ENCODE measurements around the gene TSTD2.
"Not testable (repeated sequence)": the region's sequence is repeated elsewhere in the genome, so short reads cannot be mapped to it uniquely, and the experiment has no call there.

Gene TSTD2

GRCh38 chr9:97629156-97629555 lies 4.0 kb downstream of the TSTD2 start:
- DNase-seq, result no peak

GRCh38 chr9:97628668-97629067 lies 4.5 kb downstream of the TSTD2 start:
- no peak for DNase-seq

GRCh38 chr9:97627624-97628023 lies 5.5 kb downstream of the TSTD2 start:
- no peak for DNase-seq

- DNase-seq, result no peak
These were observed 7.5 kb downstream of the TSTD2 start for GRCh38 chr9:97625620-97626019.

GRCh38 chr9:97623946-97624345 lies 9.2 kb downstream of the TSTD2 start:
- DNase-seq, result no peak

- DNase-seq, result not testable (repeated sequence)
These were observed 10.7 kb downstream of the TSTD2 start for GRCh38 chr9:97622483-97622882.

GRCh38 chr9:97620063-97620462 lies 13.1 kb downstream of the TSTD2 start:
- DNase-seq, result not testable (repeated sequence)

- DNase-seq, result no peak
These were observed 15.2 kb downstream of the TSTD2 start for GRCh38 chr9:97617939-97618416.

GRCh38 chr9:97615439-97616072 lies 17.6 kb downstream of the TSTD2 start:
- peak; percentile 69 for DNase-seq

- no peak for DNase-seq
These were observed 28.1 kb downstream of the TSTD2 start for GRCh38 chr9:97604901-97605645.

GRCh38 chr9:97602430-97602829 lies 30.7 kb downstream of the TSTD2 start:
- DNase-seq, result no peak

GRCh38 chr9:97601228-97601898 lies 31.8 kb downstream of the TSTD2 start:
- DNase-seq, result no peak

- no peak for DNase-seq
These were observed 32.5 kb downstream of the TSTD2 start for GRCh38 chr9:97600531-97601227.

GRCh38 chr9:97599314-97599846 lies 33.8 kb downstream of the TSTD2 start:
- no peak for DNase-seq

GRCh38 chr9:97598461-97599288 lies 34.5 kb downstream of the TSTD2 start:
- DNase-seq, result peak; percentile 83

GRCh38 chr9:97596906-97597305 lies 36.3 kb downstream of the TSTD2 start:
- DNase-seq, result peak; percentile 18

GRCh38 chr9:97594381-97594921 lies 38.7 kb downstream of the TSTD2 start:
- DNase-seq, result peak; percentile 90

GRCh38 chr9:97593960-97594359 lies 39.2 kb downstream of the TSTD2 start:
- DNase-seq, result peak; percentile 73

GRCh38 chr9:97592126-97592525 lies 41.0 kb downstream of the TSTD2 start:
- peak; percentile 49 for DNase-seq

GRCh38 chr9:97591535-97591934 lies 41.6 kb downstream of the TSTD2 start:
- no peak for DNase-seq

GRCh38 chr9:97586909-97587308 lies 46.3 kb downstream of the TSTD2 start:
- not testable (repeated sequence) for DNase-seq

- not testable (repeated sequence) for DNase-seq
These were observed 48.4 kb downstream of the TSTD2 start for GRCh38 chr9:97584778-97585177.
